ENCODE results near the gene FNDC3A. TPM values are rescaled to one million over a fixed set of nuclear protein-coding genes. Genes with fewer than 3 reads are reported as not detected.

Gene FNDC3A
- total RNA-seq, 4 donors from 2014 or later: 31.3 to 129 (median 69.9) TPM

GRCh38 chr13:49040872-49041271 is 65.2 kb downstream of the FNDC3A start:
- no peaks in the 10 kb centered on the region for H3K4me1 ChIP-seq

GRCh38 chr13:49042476-49042875 is 66.8 kb downstream of the FNDC3A start:
- intact Hi-C loops (cut with DNase I; ENCODE audit: low total_unique reads): no loop called here
- TF ChIP-seq POLR2A (IDR thresholded peaks at IDR 0.05) (no peak), CTCF (IDR thresholded peaks at IDR 0.05) (no peak)
- Histone ChIP-seq H3K4me3 (no peak overlapping the region), H3K4me1 (no peaks in the 10 kb centered on the region), H3K27ac (no peak overlapping the region), H3K36me3 (no peaks in the 10 kb centered on the region), H3K27me3 (no peaks in the 10 kb centered on the region), H3K9me3 (no peaks in the 10 kb centered on the region)
- DNase-seq: no peak

More at GRCh38 chr13:49040872-49041271, 65.2 kb downstream of the FNDC3A start:
- no peak overlapping the region for H3K27ac ChIP-seq
- intact Hi-C loops (cut with DNase I; ENCODE audit: low total_unique reads): no loop called here
- no peak overlapping the region for H3K4me3 ChIP-seq
- H3K27me3 ChIP-seq: no peaks in the 10 kb centered on the region
- no peak for TF ChIP-seq CTCF (IDR thresholded peaks at IDR 0.05)
- no peak for TF ChIP-seq POLR2A (IDR thresholded peaks at IDR 0.05)
- no peaks in the 10 kb centered on the region for H3K9me3 ChIP-seq
- DNase-seq: no peak
- H3K36me3 ChIP-seq: no peaks in the 10 kb centered on the region

GRCh38 chr13:49044008-49044407 is 68.3 kb downstream of the FNDC3A start:
- Histone ChIP-seq H3K9me3 (no peaks in the 10 kb centered on the region), H3K4me3 (no peak overlapping the region), H3K4me1 (no peaks in the 10 kb centered on the region), H3K27me3 (no peaks in the 10 kb centered on the region), H3K36me3 (no peaks in the 10 kb centered on the region), H3K27ac (no peak overlapping the region)
- no peak for DNase-seq
- intact Hi-C loops (cut with DNase I; ENCODE audit: low total_unique reads): no loop called here
- TF ChIP-seq CTCF (IDR thresholded peaks at IDR 0.05) (no peak), POLR2A (IDR thresholded peaks at IDR 0.05) (no peak)

GRCh38 chr13:49044836-49045235 is 69.1 kb downstream of the FNDC3A start:
- Histone ChIP-seq H3K27ac (no peak overlapping the region), H3K4me3 (no peak overlapping the region), H3K27me3 (no peaks in the 10 kb centered on the region), H3K9me3 (no peaks in the 10 kb centered on the region), H3K4me1 (no peaks in the 10 kb centered on the region), H3K36me3 (no peaks in the 10 kb centered on the region)
- intact Hi-C loops (cut with DNase I; ENCODE audit: low total_unique reads): no loop called here
- DNase-seq: no peak
- TF ChIP-seq POLR2A (IDR thresholded peaks at IDR 0.05) (no peak), CTCF (IDR thresholded peaks at IDR 0.05) (no peak)

- TF ChIP-seq CTCF (IDR thresholded peaks at IDR 0.05) (no peak), POLR2A (IDR thresholded peaks at IDR 0.05) (no peak)
- Histone ChIP-seq H3K27ac (no peak overlapping the region), H3K9me3 (no peaks in the 10 kb centered on the region), H3K4me1 (no peaks in the 10 kb centered on the region), H3K36me3 (no peaks in the 10 kb centered on the region), H3K27me3 (no peaks in the 10 kb centered on the region), H3K4me3 (no peak overlapping the region)
- intact Hi-C loops (cut with DNase I; ENCODE audit: low total_unique reads): no loop called here
- no peak for DNase-seq
These were observed 70.3 kb downstream of the FNDC3A start for GRCh38 chr13:49046002-49046401.
